ENCODE measurements around the gene ITGAX. TPM values are rescaled to one million over a fixed set of nuclear protein-coding genes. Genes with fewer than 3 reads are reported as not detected.

ITGAX gene
- total and polyA plus RNA-seq, 2 donors (not counting 1 experiment from before 2014, with no cell fraction given): under 0.01 TPM; not detected in 1

DNA sequence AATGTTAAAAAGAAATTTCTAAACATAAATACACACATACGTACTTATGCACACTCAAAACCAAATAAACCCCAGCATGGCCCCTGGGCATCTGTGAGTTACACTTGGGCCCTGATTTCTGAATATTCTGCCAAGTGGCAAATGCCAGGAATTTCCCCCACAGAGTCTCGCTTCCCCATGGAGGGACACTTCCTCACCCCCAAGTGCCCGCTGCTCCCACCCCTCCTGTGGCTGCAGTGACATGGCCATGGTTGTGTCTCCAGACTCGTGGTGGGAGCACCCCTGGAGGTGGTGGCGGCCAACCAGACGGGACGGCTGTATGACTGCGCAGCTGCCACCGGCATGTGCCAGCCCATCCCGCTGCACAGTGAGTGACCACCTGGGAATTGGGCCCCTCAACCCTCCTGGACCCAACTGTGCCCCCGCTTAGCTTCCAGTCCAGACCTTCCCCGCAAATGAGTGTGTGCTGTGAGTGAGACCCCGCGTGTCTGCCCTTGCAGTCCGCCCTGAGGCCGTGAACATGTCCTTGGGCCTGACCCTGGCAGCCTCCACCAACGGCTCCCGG, 42.2 kb downstream of the ITGAX start:
- Histone ChIP-seq H3K4me3 (replicated peaks in 1 of 4; ENCODE audit: control extremely low read depth in 1 of 4, insufficient read depth in 1 of 4, low read depth in 3 of 4, low read length in 4 of 4) (no peak overlapping the region), H3K27me3 (ENCODE audit: control insufficient read depth, insufficient read depth, low read length) (no peaks in the 10 kb centered on the region), H3K4me2 (ENCODE audit: extremely low read depth, insufficient read depth, low read length) (no peak overlapping the region), H3K9me3 (ENCODE audit: control insufficient read depth, insufficient read depth, low read depth, low read length) (no peaks in the 10 kb centered on the region), H2AFZ (ENCODE audit: low read length) (no peak overlapping the region), H3K36me3 (ENCODE audit: control insufficient read depth, insufficient read depth, low read length) (no peaks in the 10 kb centered on the region), H3K79me2 (ENCODE audit: control insufficient read depth, insufficient read depth, low read length) (no peaks in the 10 kb centered on the region), H3K27ac (ENCODE audit: insufficient read depth, low read length) (no peak overlapping the region), H4K20me1 (ENCODE audit: control insufficient read depth, extremely low read depth, insufficient read depth, low read length) (no peaks in the 10 kb centered on the region), H3K9ac (ENCODE audit: insufficient read depth, low read length) (no peak overlapping the region), H3K4me1 (ENCODE audit: control insufficient read depth, extremely low read depth, insufficient read depth, low read length) (no peaks in the 10 kb centered on the region)
- DNase-seq (ENCODE audit: low read depth in 2 of 2): no peak
- TF ChIP-seq EZH2 (IDR thresholded peaks at IDR 0.05; ENCODE audit: low read length, missing control alignments) (no peak), CTCF (conservative IDR thresholded peaks at IDR 0.05 in 1 of 2, IDR thresholded peaks at IDR 0.05 in 1 of 2; ENCODE audit: low read depth in 1 of 2, low read length in 2 of 2) (no peak)

GRCh38 chr16:31397701-31398100, 42.7 kb downstream of the ITGAX start:
- Histone ChIP-seq H3K79me2 (ENCODE audit: control insufficient read depth, insufficient read depth, low read length) (no peaks in the 10 kb centered on the region), H3K27me3 (ENCODE audit: control insufficient read depth, insufficient read depth, low read length) (no peaks in the 10 kb centered on the region), H3K9ac (ENCODE audit: insufficient read depth, low read length) (no peak overlapping the region), H3K9me3 (ENCODE audit: control insufficient read depth, insufficient read depth, low read depth, low read length) (no peaks in the 10 kb centered on the region), H2AFZ (ENCODE audit: low read length) (no peak overlapping the region), H3K4me2 (ENCODE audit: extremely low read depth, insufficient read depth, low read length) (no peak overlapping the region), H4K20me1 (ENCODE audit: control insufficient read depth, extremely low read depth, insufficient read depth, low read length) (no peaks in the 10 kb centered on the region), H3K27ac (ENCODE audit: insufficient read depth, low read length) (no peak overlapping the region), H3K4me1 (ENCODE audit: control insufficient read depth, extremely low read depth, insufficient read depth, low read length) (no peaks in the 10 kb centered on the region), H3K36me3 (ENCODE audit: control insufficient read depth, insufficient read depth, low read length) (no peaks in the 10 kb centered on the region), H3K4me3 (replicated peaks in 1 of 4; ENCODE audit: control extremely low read depth in 1 of 4, insufficient read depth in 1 of 4, low read depth in 3 of 4, low read length in 4 of 4) (no peak overlapping the region)
- no peak for DNase-seq (ENCODE audit: low read depth in 2 of 2)
- no peak for TF ChIP-seq EZH2 (IDR thresholded peaks at IDR 0.05; ENCODE audit: low read length, missing control alignments)
- TF ChIP-seq CTCF (conservative IDR thresholded peaks at IDR 0.05 in 1 of 2, IDR thresholded peaks at IDR 0.05 in 1 of 2; ENCODE audit: low read depth in 1 of 2, low read length in 2 of 2): no peak

DNA sequence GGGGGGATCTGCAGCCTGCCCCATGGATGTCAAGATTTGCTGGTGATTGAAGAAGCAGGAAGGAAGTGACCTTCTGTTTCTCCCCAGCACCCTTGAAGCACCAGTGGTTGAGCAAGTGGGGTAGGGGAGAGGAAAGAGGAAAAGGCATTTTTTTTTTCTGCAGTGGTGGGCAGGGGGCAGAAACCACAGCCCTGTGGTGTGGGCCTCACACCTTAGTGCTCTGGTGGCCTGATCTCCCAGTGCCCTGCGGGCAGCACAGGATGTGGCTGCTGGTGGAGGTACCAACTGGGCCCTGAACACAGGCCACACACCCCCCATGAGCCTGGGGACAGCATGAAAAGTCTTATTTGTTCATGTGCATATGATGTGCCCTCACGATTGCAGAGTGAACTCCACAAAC, 45.2 kb downstream of the ITGAX start:
- Histone ChIP-seq H3K4me1 (ENCODE audit: control insufficient read depth, extremely low read depth, insufficient read depth, low read length) (no peaks in the 10 kb centered on the region), H3K79me2 (ENCODE audit: control insufficient read depth, insufficient read depth, low read length) (no peaks in the 10 kb centered on the region), H3K9ac (ENCODE audit: insufficient read depth, low read length) (no peak overlapping the region), H3K4me2 (ENCODE audit: extremely low read depth, insufficient read depth, low read length) (no peak overlapping the region), H4K20me1 (ENCODE audit: control insufficient read depth, extremely low read depth, insufficient read depth, low read length) (no peaks in the 10 kb centered on the region), H3K36me3 (ENCODE audit: control insufficient read depth, insufficient read depth, low read length) (no peaks in the 10 kb centered on the region), H2AFZ (ENCODE audit: low read length) (no peak overlapping the region), H3K4me3 (replicated peaks in 1 of 4; ENCODE audit: control extremely low read depth in 1 of 4, insufficient read depth in 1 of 4, low read depth in 3 of 4, low read length in 4 of 4) (no peak overlapping the region), H3K9me3 (ENCODE audit: control insufficient read depth, insufficient read depth, low read depth, low read length) (no peaks in the 10 kb centered on the region), H3K27me3 (ENCODE audit: control insufficient read depth, insufficient read depth, low read length) (no peaks in the 10 kb centered on the region), H3K27ac (ENCODE audit: insufficient read depth, low read length) (no peak overlapping the region)
- TF ChIP-seq CTCF (conservative IDR thresholded peaks at IDR 0.05 in 1 of 2, IDR thresholded peaks at IDR 0.05 in 1 of 2; ENCODE audit: low read depth in 1 of 2, low read length in 2 of 2): no peak
- TF ChIP-seq EZH2 (IDR thresholded peaks at IDR 0.05; ENCODE audit: low read length, missing control alignments): no peak
- DNase-seq (ENCODE audit: low read depth in 2 of 2): no peak
